Endodermal cell (in vitro differentiated cells): ENCODE results near the gene PTRH2. TPM values are rescaled to one million over a fixed set of nuclear protein-coding genes. Genes with fewer than 3 reads are reported as not detected.

Source experiments
- DNase-seq: peaks from one replicate; pipeline ENCODE4 v3.0.0-alpha.2; 2017
- H3K27ac ChIP-seq: 2 replicates; pipeline ENCODE4 v1.5.1; 2013; ENCODE audit warnings: mild to moderate bottlenecking, low read depth, low read length, moderate library complexity
- H3K27me3 ChIP-seq: 2 replicates; pipeline ENCODE4 v1.6.1; 2013; ENCODE audit warnings: mild to moderate bottlenecking, low read length, moderate library complexity; ENCODE audit not compliant: insufficient read depth, control insufficient read depth, poor library complexity, severe bottlenecking
- H3K36me3 ChIP-seq: 2 replicates; pipeline ENCODE4 v1.7.0; 2013; ENCODE audit warnings: mild to moderate bottlenecking, low read length, moderate library complexity; ENCODE audit not compliant: control insufficient read depth, insufficient read depth
- H3K4me1 ChIP-seq: one replicate; pipeline ENCODE4 v1.7.0; 2013; ENCODE audit warnings: low read length; ENCODE audit not compliant: control insufficient read depth, insufficient read depth
- H3K4me3 ChIP-seq: 2 replicates; pipeline ENCODE4 v1.5.1; 2013; ENCODE audit warnings: mild to moderate bottlenecking, low read length, moderate library complexity
- H3K9ac ChIP-seq: 2 replicates; pipeline ENCODE4 v1.6.1; 2013; ENCODE audit warnings: mild to moderate bottlenecking, low read length, moderate library complexity; ENCODE audit not compliant: poor library complexity, severe bottlenecking; ENCODE audit errors: extremely low read depth
- H3K9me3 ChIP-seq: 2 replicates; pipeline ENCODE4 v1.6.1; 2013; ENCODE audit warnings: mild to moderate bottlenecking, low read length, moderate library complexity; ENCODE audit not compliant: control insufficient read depth
- H3K27ac Mint-ChIP-seq: 2 replicates; pipeline ENCODE4 v1.8.0; 2020; ENCODE audit warnings: mixed read lengths
- H3K27me3 Mint-ChIP-seq: 2 replicates; pipeline ENCODE4 v1.8.0; 2021; ENCODE audit warnings: mild to moderate bottlenecking, mixed read lengths; ENCODE audit not compliant: insufficient read depth
- H3K36me3 Mint-ChIP-seq: 2 replicates; pipeline ENCODE4 v1.8.0; 2020; ENCODE audit warnings: low read depth, mixed read lengths
- H3K4me1 Mint-ChIP-seq: 2 replicates; pipeline ENCODE4 v1.8.0; 2020; ENCODE audit warnings: mixed read lengths
- H3K4me3 Mint-ChIP-seq: 2 replicates; pipeline ENCODE4 v1.8.0; 2020; ENCODE audit warnings: mild to moderate bottlenecking, moderate library complexity, mixed read lengths
- H3K9me3 Mint-ChIP-seq: 2 replicates; pipeline ENCODE4 v1.8.0; 2020; ENCODE audit warnings: mild to moderate bottlenecking, mixed read lengths
- CTCF ChIP-seq: fragments of 200-600 bp; sonication (generic); conservative IDR thresholded peaks from 2 replicates; pipeline ENCODE4 v1.5.0; 2021; ENCODE audit warnings: antibody characterized with exemption, mild to moderate bottlenecking
- WGBS, 2 experiments: methylation state at CpG; one replicate each; pipeline versions ENCODE4 v1.1.5 to v1.1.7; 2013; ENCODE audit warnings: missing lambda C conversion rate in 2 of 2, mixed read lengths in 1 of 2; ENCODE audit not compliant: insufficient coverage in 1 of 2, insufficient read length in 1 of 2; 5-methylcytosine and 5-hydroxymethylcytosine counted together
- total RNA-seq, 2 donors: library from RNA; stranded (reverse); fragmentation: NEBNext Ultra II Directional in 1 of 2; extraction: Animal tissue kit (Norgen Biotek cat#: 25700) in 1 of 2; gene quantifications; 2 replicates in 1 of 2; 3 replicates in 1 of 2; pipeline ENCODE4 v1.2.1, GENCODE V29; 2021

Gene PTRH2
- total RNA-seq, 2 donors from 2014 or later, result 21.6 to 23.6 TPM

GRCh38 chr17:59694344-59694743, 12.9 kb downstream of the PTRH2 start:
- Mint-ChIP-seq H3K36me3 (peaks cover 83% of the 10 kb centered on the region), H3K4me1 (peaks cover 2% of the 10 kb centered on the region), H3K9me3 (no peaks in the 10 kb centered on the region), H3K27me3 (no peaks in the 10 kb centered on the region), H3K4me3 (no peak overlapping the region), H3K27ac (no peak overlapping the region)
- Histone ChIP-seq H3K4me1 (no peaks in the 10 kb centered on the region), H3K27ac (no peak overlapping the region), H3K27me3 (no peaks in the 10 kb centered on the region), H3K4me3 (no peak overlapping the region), H3K9me3 (no peaks in the 10 kb centered on the region), H3K9ac (no peak overlapping the region), H3K36me3 (peaks cover 94% of the 10 kb centered on the region)
- no peak for TF ChIP-seq CTCF
- WGBS, 2 experiments, result 94 to 100% methylated on average over 2 of the region's 2 CpGs
- DNase-seq, result no peak

DNA sequence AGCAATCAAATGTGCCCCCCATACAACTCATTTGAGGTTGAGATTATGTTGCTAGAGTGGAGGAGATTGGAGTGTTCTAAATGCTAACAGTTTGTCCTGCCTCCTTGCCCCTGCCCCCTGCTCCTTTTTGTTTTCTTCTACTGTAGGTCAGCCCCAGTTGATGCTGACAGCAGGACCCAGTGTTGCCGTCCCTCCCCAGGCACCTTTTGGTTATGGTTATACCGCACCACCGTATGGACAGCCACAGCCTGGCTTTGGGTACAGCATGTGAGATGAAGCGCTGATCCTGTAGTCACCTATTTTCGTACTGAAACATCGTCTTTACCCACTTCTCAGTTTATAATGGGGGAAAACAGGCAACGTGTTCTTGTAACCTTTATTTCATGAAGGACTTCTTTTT, 13.6 kb downstream of the PTRH2 start:
- Histone ChIP-seq H3K27ac (no peak overlapping the region), H3K4me3 (no peak overlapping the region), H3K9ac (no peak overlapping the region), H3K4me1 (no peaks in the 10 kb centered on the region), H3K36me3 (peaks cover 94% of the 10 kb centered on the region), H3K9me3 (no peaks in the 10 kb centered on the region), H3K27me3 (no peaks in the 10 kb centered on the region)
- DNase-seq, result no peak
- Mint-ChIP-seq H3K4me1 (peaks cover 2% of the 10 kb centered on the region), H3K27ac (no peak overlapping the region), H3K4me3 (no peak overlapping the region), H3K36me3 (peaks cover 85% of the 10 kb centered on the region), H3K27me3 (no peaks in the 10 kb centered on the region), H3K9me3 (no peaks in the 10 kb centered on the region)
- no peak for TF ChIP-seq CTCF
- WGBS, 2 experiments, result 95 to 98% methylated on average over 6 to 7 of the region's 7 CpGs

GRCh38 chr17:59688496-59688895, 18.7 kb downstream of the PTRH2 start:
- peaks cover 71% of the 10 kb centered on the region for H3K36me3 Mint-ChIP-seq
- no peaks in the 10 kb centered on the region for H3K9me3 Mint-ChIP-seq
- Histone ChIP-seq H3K27me3 (no peaks in the 10 kb centered on the region), H3K36me3 (peaks cover 94% of the 10 kb centered on the region), H3K4me3 (no peak overlapping the region), H3K9me3 (no peaks in the 10 kb centered on the region), H3K27ac (no peak overlapping the region), H3K9ac (no peak overlapping the region), H3K4me1 (no peaks in the 10 kb centered on the region)
- no peaks in the 10 kb centered on the region for H3K27me3 Mint-ChIP-seq
- peaks cover 8% of the 10 kb centered on the region for H3K4me1 Mint-ChIP-seq
- H3K27ac Mint-ChIP-seq, result peak overlapping the region; percentile 6
- TF ChIP-seq CTCF, result no peak
- 98 to 100% methylated on average over 1 of the region's 2 CpGs for WGBS, 2 experiments
- no peak overlapping the region for H3K4me3 Mint-ChIP-seq
- no peak for DNase-seq
